CD4-positive, alpha-beta T cell (primary cell): ENCODE results near the gene TMEM163. TPM values are rescaled to one million over a fixed set of nuclear protein-coding genes. Genes with fewer than 3 reads are reported as not detected.
A peak's percentile ranks its signal among the peaks of the same experiment; 100 is the strongest.
"Not testable (repeated sequence)": the region's sequence is repeated elsewhere in the genome, so short reads cannot be mapped to it uniquely, and the experiment has no call there.

ENCODE experiments used
- ATAC-seq: fragments of 200-7000 bp; cut with Tn5 transposase; one replicate; pipeline ENCODE4 v1.10.0; 2022; ENCODE audit warnings: mild to moderate bottlenecking; ENCODE audit not compliant: poor library complexity
- CTCF ChIA-PET: fragments of 350-600 bp; sonication (Branson Sonifier 250); formaldehyde crosslinking; loops from one replicate; lab custom pipeline; 2021; ENCODE audit warnings: antibody characterized with exemption, inconsistent platforms; lab: Charles Lee
- POLR2A ChIA-PET: fragments of 350-600 bp; sonication (Branson Sonifier 250); formaldehyde crosslinking; loops from one replicate; lab custom pipeline; 2021; ENCODE audit warnings: antibody characterized with exemption, inconsistent platforms; lab: Charles Lee
- DNase-seq, 14 experiments: peaks; one replicate each; pipeline ENCODE4 v3.0.0-alpha.2; 2013 to 2020; ENCODE audit warnings: mixed read lengths in 2 of 14
- H3K27ac ChIP-seq, 2 donors: one replicate each; pipeline versions ENCODE4 v1.5.1 to v1.7.0; 2013; ENCODE audit warnings: low read length in 2 of 2, low read depth in 1 of 2, mild to moderate bottlenecking in 1 of 2
- H3K27me3 ChIP-seq, 2 experiments: 1 replicate in 1 of 2; 2 replicates in 1 of 2; pipeline versions ENCODE4 v1.6.1 to v1.7.0; 2013; ENCODE audit warnings: low read length in 2 of 2, control low read depth in 1 of 2, mild to moderate bottlenecking in 1 of 2, moderate library complexity in 1 of 2; ENCODE audit not compliant: insufficient read depth in 2 of 2, control insufficient read depth in 1 of 2
- H3K36me3 ChIP-seq: one replicate; pipeline ENCODE4 v1.6.1; 2013; ENCODE audit warnings: low read length, control low read depth; ENCODE audit not compliant: insufficient read depth
- H3K4me1 ChIP-seq: one replicate; pipeline ENCODE4 v1.6.1; 2013; ENCODE audit warnings: low read length, control low read depth; ENCODE audit not compliant: insufficient read depth
- H3K4me3 ChIP-seq: one replicate; pipeline ENCODE4 v1.5.1; 2013; ENCODE audit warnings: mild to moderate bottlenecking, low read length, moderate library complexity
- H3K9me3 ChIP-seq, 2 experiments: 1 replicate in 1 of 2; 2 replicates in 1 of 2; pipeline versions ENCODE4 v1.6.1 to v1.7.0; 2013; ENCODE audit warnings: low read length in 2 of 2, mild to moderate bottlenecking in 2 of 2, control low read depth in 1 of 2, moderate library complexity in 1 of 2; ENCODE audit not compliant: control insufficient read depth in 1 of 2, insufficient read depth in 1 of 2
- H3K27ac Mint-ChIP-seq: one replicate; pipeline ENCODE4 v1.8.0; 2020; ENCODE audit warnings: mixed read lengths
- H3K27me3 Mint-ChIP-seq: one replicate; pipeline ENCODE4 v1.8.0; 2021; ENCODE audit warnings: mixed read lengths
- H3K36me3 Mint-ChIP-seq: one replicate; pipeline ENCODE4 v1.8.0; 2021; ENCODE audit warnings: low read depth, mixed read lengths
- H3K4me1 Mint-ChIP-seq: one replicate; pipeline ENCODE4 v1.8.0; 2021; ENCODE audit warnings: low read depth, mixed read lengths
- H3K4me3 Mint-ChIP-seq: one replicate; pipeline ENCODE4 v1.8.0; 2020; ENCODE audit warnings: mild to moderate bottlenecking, mixed read lengths
- H3K9me3 Mint-ChIP-seq: one replicate; pipeline ENCODE4 v1.8.0; 2020; ENCODE audit warnings: mixed read lengths
- intact Hi-C, 2 experiments: fragments of 100-400 bp; cut with DNase I in 1 of 2; cut with micrococcal nuclease in 1 of 2; formaldehyde crosslinking; loops; one replicate each; pipeline versions ENCODE4 v1.15.1 to v1.9.0; 2023 to 2025; cut with DNase I, micrococcal nuclease
- total RNA-seq, 174 experiments: library from RNA in 2 of 174; stranded (reverse) in 2 of 174; gene quantifications; one replicate each; pipeline ENCODE4 v1.2.3 and lab custom pipeline; 2021 to 2026
- TF ChIP-seq, protein P1 (sequence below): fragments of 200-600 bp; IDR thresholded peaks from one replicate; pipeline ENCODE4 v1.8.0; 2022; ENCODE audit warnings: antibody characterized with exemption, mild to moderate bottlenecking

Gene TMEM163
- total RNA-seq, 2 experiments from 2014 or later, result 0.14 to 0.47 TPM

DNA sequence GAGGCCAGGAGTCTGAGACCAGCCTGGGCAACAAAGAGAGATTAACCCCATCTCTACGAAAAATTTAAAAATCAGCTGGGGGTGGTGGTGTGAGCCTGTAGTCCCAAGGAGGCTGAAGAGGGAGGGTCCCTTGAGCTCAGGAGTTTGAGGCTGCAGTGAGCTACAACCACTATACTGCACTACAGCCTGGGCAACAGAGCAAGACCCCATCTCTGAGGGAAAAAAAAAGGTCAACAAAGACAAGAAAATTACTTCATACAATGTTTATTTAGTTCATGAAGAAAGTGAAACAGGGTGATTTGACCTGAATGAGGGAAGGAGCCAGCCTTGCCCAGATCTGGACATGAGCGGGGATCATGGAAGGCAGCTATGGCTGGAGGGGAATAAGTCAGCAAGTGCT, 59.1 kb downstream of the TMEM163 start:
- no peak overlapping the region for H3K4me3 Mint-ChIP-seq
- DNase-seq (no peak), ATAC-seq (no peak)
- intact Hi-C loops, result loop anchor here in 1 of 2 experiments (5.0 kb wide), 2 partner anchors 33 to 238 kb away; no protein-coding TSS in a partner anchor
- Histone ChIP-seq H3K4me3 (no peak overlapping the region), H3K27me3 (no peaks in the 10 kb centered on the region), H3K4me1 (peaks cover 3% of the 10 kb centered on the region), H3K27ac (no peak overlapping the region), H3K36me3 (no peaks in the 10 kb centered on the region), H3K9me3 (no peaks in the 10 kb centered on the region)
- CTCF ChIA-PET, result interaction anchor here (2.0 kb wide), 1 partner anchor 9 kb away, joined by 5 read pairs; no protein-coding TSS in a partner anchor
- peaks cover 5% of the 10 kb centered on the region for H3K36me3 Mint-ChIP-seq
- peaks cover 2% of the 10 kb centered on the region for H3K9me3 Mint-ChIP-seq
- H3K27me3 Mint-ChIP-seq, result no peaks in the 10 kb centered on the region
- H3K4me1 Mint-ChIP-seq, result peaks cover 47% of the 10 kb centered on the region
- TF ChIP-seq, protein P1, sequence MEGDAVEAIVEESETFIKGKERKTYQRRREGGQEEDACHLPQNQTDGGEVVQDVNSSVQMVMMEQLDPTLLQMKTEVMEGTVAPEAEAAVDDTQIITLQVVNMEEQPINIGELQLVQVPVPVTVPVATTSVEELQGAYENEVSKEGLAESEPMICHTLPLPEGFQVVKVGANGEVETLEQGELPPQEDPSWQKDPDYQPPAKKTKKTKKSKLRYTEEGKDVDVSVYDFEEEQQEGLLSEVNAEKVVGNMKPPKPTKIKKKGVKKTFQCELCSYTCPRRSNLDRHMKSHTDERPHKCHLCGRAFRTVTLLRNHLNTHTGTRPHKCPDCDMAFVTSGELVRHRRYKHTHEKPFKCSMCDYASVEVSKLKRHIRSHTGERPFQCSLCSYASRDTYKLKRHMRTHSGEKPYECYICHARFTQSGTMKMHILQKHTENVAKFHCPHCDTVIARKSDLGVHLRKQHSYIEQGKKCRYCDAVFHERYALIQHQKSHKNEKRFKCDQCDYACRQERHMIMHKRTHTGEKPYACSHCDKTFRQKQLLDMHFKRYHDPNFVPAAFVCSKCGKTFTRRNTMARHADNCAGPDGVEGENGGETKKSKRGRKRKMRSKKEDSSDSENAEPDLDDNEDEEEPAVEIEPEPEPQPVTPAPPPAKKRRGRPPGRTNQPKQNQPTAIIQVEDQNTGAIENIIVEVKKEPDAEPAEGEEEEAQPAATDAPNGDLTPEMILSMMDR, result no peak
- peak overlapping the region; percentile 25 for H3K27ac Mint-ChIP-seq
- POLR2A ChIA-PET, result interaction anchor here (3.5 kb wide), 1 partner anchor 11 kb away, joined by 16 read pairs; no protein-coding TSS in a partner anchor

DNA sequence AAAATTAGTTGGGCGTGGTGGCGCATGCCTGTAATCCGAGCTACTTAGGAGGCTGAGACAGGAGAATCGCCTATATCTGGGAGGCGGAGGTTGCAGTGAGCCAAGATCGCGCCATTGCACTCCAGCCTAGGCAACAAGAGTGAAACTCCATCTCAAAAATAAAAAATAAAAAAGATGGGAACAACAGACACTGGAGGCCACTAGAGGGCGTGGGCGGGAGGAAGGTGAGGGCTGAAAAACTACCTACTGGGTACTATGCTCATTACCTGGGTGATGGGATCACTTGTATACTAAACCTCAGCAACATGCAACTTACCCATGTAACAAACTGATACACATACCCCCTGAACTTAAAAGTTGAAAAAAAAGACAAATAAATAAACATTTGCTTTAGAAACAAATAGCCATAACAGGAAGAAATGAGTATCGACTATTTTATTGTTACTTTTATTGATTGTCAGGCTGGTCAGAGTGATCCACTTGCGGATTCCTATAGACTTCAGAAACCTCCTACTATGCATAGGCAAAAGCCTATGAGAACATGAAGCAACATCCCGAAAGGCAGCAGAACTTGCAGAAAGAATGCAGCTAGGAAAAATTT, 61.0 kb downstream of the TMEM163 start:
- peaks cover 5% of the 10 kb centered on the region for H3K36me3 Mint-ChIP-seq
- CTCF ChIA-PET, result interaction anchor here (2.0 kb wide), 1 partner anchor 11 kb away, joined by 5 read pairs; no protein-coding TSS in a partner anchor
- intact Hi-C loops, result loop anchor here in 1 of 2 experiments (5.0 kb wide), 2 partner anchors 35 to 240 kb away; no protein-coding TSS in a partner anchor
- peaks cover 2% of the 10 kb centered on the region for H3K9me3 Mint-ChIP-seq
- POLR2A ChIA-PET, result interaction anchor here (0.8 to 1.8 kb wide), 3 partner anchors 8 to 13 kb away, joined by 4 to 5 read pairs (median 5); no protein-coding TSS in a partner anchor
- ATAC-seq (no peak), DNase-seq (peak in 4 of 14 experiments; percentile 36 to 60 (median 53))
- no peak overlapping the region for H3K27ac Mint-ChIP-seq
- H3K4me1 Mint-ChIP-seq, result peaks cover 38% of the 10 kb centered on the region
- no peak overlapping the region for H3K4me3 Mint-ChIP-seq
- peaks cover 3% of the 10 kb centered on the region for H3K4me1 ChIP-seq
- H3K9me3 ChIP-seq, result no peaks in the 10 kb centered on the region
- H3K4me3 ChIP-seq, result no peak overlapping the region
- TF ChIP-seq, protein P1, result peak; percentile 49
- no peak overlapping the region for H3K27ac ChIP-seq
- H3K27me3 ChIP-seq, result no peaks in the 10 kb centered on the region
- H3K36me3 ChIP-seq, result no peaks in the 10 kb centered on the region
- no peaks in the 10 kb centered on the region for H3K27me3 Mint-ChIP-seq

DNA sequence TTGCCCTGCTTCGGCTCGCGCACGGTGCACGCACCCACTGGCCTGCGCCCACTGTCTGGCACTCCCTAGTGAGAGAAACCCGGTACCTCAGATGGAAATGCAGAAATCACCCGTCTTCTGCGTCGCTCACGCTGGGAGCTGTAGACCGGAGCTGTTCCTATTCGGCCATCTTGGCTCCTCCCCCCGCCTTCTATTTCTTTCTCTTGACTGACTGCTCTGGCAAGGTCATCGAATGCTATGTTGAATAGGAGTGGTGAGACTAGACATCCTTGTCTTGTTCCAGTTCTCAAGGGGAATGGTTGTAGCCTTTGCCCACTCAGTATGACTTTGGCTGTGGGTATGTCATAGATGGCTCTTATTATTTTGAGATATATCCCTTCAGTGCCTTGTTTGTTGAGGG, 62.4 kb downstream of the TMEM163 start:
- H3K4me3 Mint-ChIP-seq, H3K27ac ChIP-seq, H3K36me3 Mint-ChIP-seq, CTCF ChIA-PET, H3K4me1 ChIP-seq, H3K9me3 ChIP-seq, H3K36me3 ChIP-seq, H3K27me3 Mint-ChIP-seq, ATAC-seq, H3K4me3 ChIP-seq, H3K27me3 ChIP-seq, DNase-seq, H3K9me3 Mint-ChIP-seq: not testable (repeated sequence)
- H3K27ac Mint-ChIP-seq, result peak overlapping the region; percentile 54
- POLR2A ChIA-PET, result interaction anchor here (1.8 kb wide), 1 partner anchor 13 kb away, joined by 5 read pairs; no protein-coding TSS in a partner anchor
- intact Hi-C loops, result loop anchor here in 1 of 2 experiments (5.0 kb wide), 2 partner anchors 36 to 241 kb away; no protein-coding TSS in a partner anchor
- peaks cover 37% of the 10 kb centered on the region for H3K4me1 Mint-ChIP-seq
